H1 (cell line): ENCODE measurements around the gene LRP11. TPM values are rescaled to one million over a fixed set of nuclear protein-coding genes. Genes with fewer than 3 reads are reported as not detected.

Experiments
- ASH2L ChIP-seq: fragments of 200-600, 300-600 bp; sonication (generic); IDR thresholded peaks from one replicate; pipeline ENCODE4 v1.7.1; 2017; ENCODE audit warnings: low read length
- BACH1 ChIP-seq: IDR thresholded peaks from 2 replicates; pipeline ENCODE4 v1.6.1; 2012; ENCODE audit warnings: low read length, improper control_type of control experiment
- BCL11A ChIP-seq, 2 experiments: IDR thresholded peaks; one replicate each; pipeline ENCODE4 v1.6.1; 2011; ENCODE audit warnings: low read depth in 2 of 2, low read length in 2 of 2, mild to moderate bottlenecking in 2 of 2
- CREB1 ChIP-seq: IDR thresholded peaks from 2 replicates; pipeline ENCODE4 v1.6.1; 2012; ENCODE audit warnings: inconsistent platforms
- EZH2 ChIP-seq: fragments of 200-600 bp; sonication (generic); IDR thresholded peaks from 2 replicates; pipeline ENCODE4 v1.7.1; 2012; ENCODE audit warnings: low read depth, mild to moderate bottlenecking, moderate library complexity, low read length, inconsistent platforms; ENCODE audit not compliant: severe bottlenecking
- JUN ChIP-seq: IDR thresholded peaks from 2 replicates; pipeline ENCODE4 v1.6.1; 2011; ENCODE audit warnings: low read depth, mild to moderate bottlenecking, improper control_type of control experiment, low read length
- KDM1A ChIP-seq: fragments of 200-600, 300-600 bp; sonication (generic); IDR thresholded peaks from 2 replicates; pipeline ENCODE4 v1.7.1; 2016; ENCODE audit warnings: mild to moderate bottlenecking, low read length, borderline replicate concordance
- KDM4A ChIP-seq: IDR thresholded peaks from one replicate; pipeline ENCODE4 v1.7.1; 2012; ENCODE audit warnings: low read depth, mild to moderate bottlenecking, moderate library complexity, low read length, inconsistent platforms; ENCODE audit not compliant: severe bottlenecking
- KDM5A ChIP-seq: fragments of 200-600 bp; IDR thresholded peaks from 2 replicates; pipeline ENCODE4 v1.7.1; 2012; ENCODE audit warnings: mild to moderate bottlenecking, low read length, inconsistent platforms, mixed read lengths
- PHF8 ChIP-seq: fragments of 200-600 bp; sonication (generic); conservative IDR thresholded peaks from 2 replicates; pipeline ENCODE4 v1.7.1; 2012; ENCODE audit warnings: low read depth, mild to moderate bottlenecking, inconsistent platforms, low read length, moderate library complexity
- POLR2AphosphoS5 ChIP-seq: IDR thresholded peaks from 2 replicates; pipeline ENCODE4 v1.6.1; 2011; ENCODE audit warnings: low read depth, low read length
- RAD21 ChIP-seq, 2 experiments: IDR thresholded peaks in 1 of 2; conservative IDR thresholded peaks in 1 of 2; 2 replicates each; pipeline ENCODE4 v1.6.1; 2011; ENCODE audit warnings: low read depth in 2 of 2, low read length in 2 of 2, improper control_type of control experiment in 1 of 2, inconsistent platforms in 1 of 2, mild to moderate bottlenecking in 1 of 2, moderate library complexity in 1 of 2
- SAP30 ChIP-seq: fragments of 300-600 bp; sonication (generic); IDR thresholded peaks from 2 replicates; pipeline ENCODE4 v1.7.1; 2012; ENCODE audit warnings: low read length, moderate library complexity, mild to moderate bottlenecking, inconsistent platforms; ENCODE audit not compliant: insufficient read depth, insufficient replicate concordance
- SIN3A ChIP-seq, 2 experiments: IDR thresholded peaks in 1 of 2; conservative IDR thresholded peaks in 1 of 2; 2 replicates each; pipeline ENCODE4 v1.6.1; 2011 to 2012; ENCODE audit warnings: low read length in 2 of 2, improper control_type of control experiment in 1 of 2, low read depth in 1 of 2, mild to moderate bottlenecking in 1 of 2
- SIX5 ChIP-seq: IDR thresholded peaks from 2 replicates; pipeline ENCODE4 v1.6.1; 2011; ENCODE audit warnings: mild to moderate bottlenecking, low read depth, low read length
- SP1 ChIP-seq: IDR thresholded peaks from 2 replicates; pipeline ENCODE4 v1.6.1; 2011; ENCODE audit warnings: low read depth, low read length
- TAF7 ChIP-seq: optimal IDR thresholded peaks from 2 replicates; pipeline ENCODE3; 2011; ENCODE audit warnings: low read depth, mild to moderate bottlenecking, inconsistent platforms, low read length, moderate library complexity, borderline replicate concordance
- TBP ChIP-seq: IDR thresholded peaks from 2 replicates; pipeline ENCODE4 v1.6.1; 2011; ENCODE audit warnings: low read depth, low read length, improper control_type of control experiment
- polyA plus RNA-seq, 7 experiments: library from polyadenylated mRNA; depleted of rRNA in 3 of 7; stranded (reverse) in 5 of 7; unstranded in 2 of 7; fragments of >200 nt in 5 of 7; fragments of 200-250 nt in 2 of 7; gene quantifications; 1 replicate in 5 of 7; 2 replicates in 1 of 7; 4 replicates in 1 of 7; pipeline versions ENCODE4 v1.2.1 to v1.2.3, GENCODE V29; 2011 to 2013; ENCODE audit warnings: missing spikeins in 2 of 7, mixed read lengths in 2 of 7
- total RNA-seq: library from RNA; stranded (reverse); fragmentation: NEBNext Ultra II Directional; extraction: Animal tissue kit (Norgen Biotek cat#: 25700); gene quantifications from 2 replicates; pipeline ENCODE4 v1.2.1, GENCODE V29; 2021
- TF ChIP-seq, protein P1 (sequence below), 3 experiments: IDR thresholded peaks; 1 replicate in 2 of 3; 2 replicates in 1 of 3; pipeline versions ENCODE4 v1.5.1 to v1.6.1; 2011; ENCODE audit warnings: low read length in 3 of 3, mild to moderate bottlenecking in 3 of 3, inconsistent platforms in 2 of 3, low read depth in 1 of 3, moderate library complexity in 1 of 3; ENCODE audit not compliant: insufficient read depth in 1 of 3; ENCODE audit errors: control extremely low read depth in 1 of 3
- TF ChIP-seq, protein P2 (sequence below): IDR thresholded peaks from 2 replicates; pipeline ENCODE4 v1.6.1; 2012; ENCODE audit warnings: inconsistent platforms

Gene LRP11
- total and polyA plus RNA-seq, 2 of the 8 experiments (the other 6 are each of a cell fraction or from before 2014, with no cell fraction given): 11.0 to 20.0 TPM

DNA sequence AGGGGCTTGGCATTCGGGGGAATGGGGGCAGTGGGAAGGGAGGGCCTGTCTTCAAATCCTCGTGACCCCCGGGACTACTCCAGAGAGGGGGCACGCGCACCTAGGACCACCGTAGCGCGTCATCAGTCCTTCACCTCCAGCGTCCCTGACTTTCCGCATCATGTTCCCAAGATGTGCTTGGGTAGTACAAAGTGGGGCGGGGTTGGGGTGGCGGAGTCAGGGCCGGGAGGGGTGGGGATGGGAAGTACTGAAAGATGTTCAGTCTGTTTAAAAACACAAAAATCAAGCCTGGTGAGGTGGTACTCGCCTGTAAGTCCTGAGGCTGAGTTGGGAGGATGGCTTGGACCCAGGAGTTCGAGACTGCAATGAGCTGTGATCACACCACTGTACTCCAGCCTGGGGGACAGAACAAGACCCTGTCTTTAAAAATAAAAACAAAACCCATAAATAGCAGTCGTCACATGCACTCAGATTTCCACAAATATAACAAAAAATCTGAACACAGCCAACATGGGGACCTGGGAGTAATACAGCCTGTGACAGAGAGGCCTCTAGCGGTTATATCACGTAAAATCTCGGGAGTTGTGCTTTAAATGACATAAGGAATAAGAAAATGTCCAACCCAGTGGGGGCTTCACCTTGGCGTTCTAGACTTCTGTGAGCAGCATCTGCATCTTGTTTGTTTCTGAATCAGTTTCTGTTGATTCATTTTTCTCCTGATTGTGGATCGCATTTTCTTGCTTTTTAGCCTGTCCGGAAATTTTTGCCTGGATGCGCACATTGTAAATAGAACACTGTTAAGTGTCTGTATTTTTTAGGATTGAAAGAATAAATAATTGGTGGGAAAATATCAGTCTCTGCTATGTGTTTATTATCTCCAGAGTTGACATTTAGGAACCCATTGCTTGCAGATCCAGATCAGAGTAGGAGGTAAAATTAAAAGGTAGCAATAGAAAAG, 698 bp upstream of the LRP11 start (continued):
- TF ChIP-seq, protein P1, sequence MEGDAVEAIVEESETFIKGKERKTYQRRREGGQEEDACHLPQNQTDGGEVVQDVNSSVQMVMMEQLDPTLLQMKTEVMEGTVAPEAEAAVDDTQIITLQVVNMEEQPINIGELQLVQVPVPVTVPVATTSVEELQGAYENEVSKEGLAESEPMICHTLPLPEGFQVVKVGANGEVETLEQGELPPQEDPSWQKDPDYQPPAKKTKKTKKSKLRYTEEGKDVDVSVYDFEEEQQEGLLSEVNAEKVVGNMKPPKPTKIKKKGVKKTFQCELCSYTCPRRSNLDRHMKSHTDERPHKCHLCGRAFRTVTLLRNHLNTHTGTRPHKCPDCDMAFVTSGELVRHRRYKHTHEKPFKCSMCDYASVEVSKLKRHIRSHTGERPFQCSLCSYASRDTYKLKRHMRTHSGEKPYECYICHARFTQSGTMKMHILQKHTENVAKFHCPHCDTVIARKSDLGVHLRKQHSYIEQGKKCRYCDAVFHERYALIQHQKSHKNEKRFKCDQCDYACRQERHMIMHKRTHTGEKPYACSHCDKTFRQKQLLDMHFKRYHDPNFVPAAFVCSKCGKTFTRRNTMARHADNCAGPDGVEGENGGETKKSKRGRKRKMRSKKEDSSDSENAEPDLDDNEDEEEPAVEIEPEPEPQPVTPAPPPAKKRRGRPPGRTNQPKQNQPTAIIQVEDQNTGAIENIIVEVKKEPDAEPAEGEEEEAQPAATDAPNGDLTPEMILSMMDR (IDR thresholded peaks at IDR 0.05; ENCODE audit: control extremely low read depth in 1 of 3, insufficient read depth in 1 of 3, low read depth in 1 of 3, low read length in 3 of 3): peak in 2 of 3 experiments; percentile 43 to 46; a peak in 3 of 4 replicates
- TF ChIP-seq JUN (no peak), KDM5A (no peak), POLR2AphosphoS5 (no peak), BCL11A (IDR thresholded peaks at IDR 0.05; ENCODE audit: low read depth in 2 of 2, low read length in 2 of 2) (no peak), SP1 (no peak), EZH2 (no peak), RAD21 (IDR thresholded peaks at IDR 0.05 in 1 of 2, conservative IDR thresholded peaks at IDR 0.05 in 1 of 2; ENCODE audit: low read depth in 2 of 2, low read length in 2 of 2) (peak; percentile 33 to 47; a peak in 3 of 4 replicates), CREB1 (peak; percentile 97), ASH2L (peak; percentile 64), SIN3A (conservative IDR thresholded peaks at IDR 0.05 in 1 of 2, IDR thresholded peaks at IDR 0.05 in 1 of 2; ENCODE audit: low read depth in 1 of 2, low read length in 2 of 2) (no peak), KDM4A (peak; percentile 25), TAF7 (no peak), BACH1 (no peak), SAP30 (no peak), SIX5 (no peak), PHF8 (no peak), KDM1A (no peak), TBP (no peak)
- TF ChIP-seq, protein P2, sequence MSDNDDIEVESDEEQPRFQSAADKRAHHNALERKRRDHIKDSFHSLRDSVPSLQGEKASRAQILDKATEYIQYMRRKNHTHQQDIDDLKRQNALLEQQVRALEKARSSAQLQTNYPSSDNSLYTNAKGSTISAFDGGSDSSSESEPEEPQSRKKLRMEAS: peak; percentile 73
